HG03469 (cell line): ENCODE measurements around the gene PBRM1.
"Not testable (repeated sequence)": the region's sequence is repeated elsewhere in the genome, so short reads cannot be mapped to it uniquely, and the experiment has no call there.

ENCODE experiments used
- ATAC-seq: cut with Tn5 transposase; IDR thresholded peaks from one replicate; pipeline ENCODE4 v1.9.1; 2021; ENCODE audit warnings: mild to moderate bottlenecking, moderate library complexity, moderate number of reproducible peaks; ENCODE audit not compliant: unreplicated experiment

The PBRM1 gene

GRCh38 chr3:52685709-52686691, at the start of gene PBRM1, which contains the start of gene GNL3:
PBRM1 (minus strand) TSS chr3:52685913.
GNL3 (plus strand) TSS chr3:52686032; CDS start chr3:52686093, 61 bp downstream.
- ATAC-seq: peak; percentile 62

GRCh38 chr3:52733256-52733891, 47.7 kb upstream of the PBRM1 start:
- ATAC-seq: no peak

GRCh38 chr3:52731590-52731989, 45.9 kb upstream of the PBRM1 start:
- no peak for ATAC-seq

GRCh38 chr3:52730681-52731080, 45.0 kb upstream of the PBRM1 start:
- ATAC-seq: no peak

- ATAC-seq: not testable (repeated sequence)
These were observed 43.0 kb upstream of the PBRM1 start for GRCh38 chr3:52728753-52729152.

- ATAC-seq: no peak
These were observed 38.8 kb upstream of the PBRM1 start for GRCh38 chr3:52724511-52724910.

GRCh38 chr3:52723935-52724334, 38.2 kb upstream of the PBRM1 start:
- ATAC-seq: no peak

GRCh38 chr3:52722491-52722890, 36.8 kb upstream of the PBRM1 start:
- no peak for ATAC-seq

- ATAC-seq: no peak
These were observed 36.0 kb upstream of the PBRM1 start for GRCh38 chr3:52721730-52722008.

- ATAC-seq: no peak
These were observed 35.5 kb upstream of the PBRM1 start for GRCh38 chr3:52721002-52721729.

GRCh38 chr3:52719618-52720017, 33.9 kb upstream of the PBRM1 start:
- no peak for ATAC-seq

GRCh38 chr3:52715714-52716305, 30.1 kb upstream of the PBRM1 start:
- ATAC-seq: no peak

GRCh38 chr3:52714335-52715302, 28.9 kb upstream of the PBRM1 start:
- ATAC-seq: no peak

GRCh38 chr3:52712291-52713212, 26.8 kb upstream of the PBRM1 start:
- no peak for ATAC-seq

GRCh38 chr3:52710512-52710911, 24.8 kb upstream of the PBRM1 start:
- no peak for ATAC-seq

- no peak for ATAC-seq
These were observed 21.9 kb upstream of the PBRM1 start for GRCh38 chr3:52707585-52707984.

GRCh38 chr3:52705688-52706686, 20.3 kb upstream of the PBRM1 start, which contains the start of the genes GLT8D1 and SPCS1:
GLT8D1 (minus strand) TSS chr3:52705791; CDS start chr3:52700460, 5,331 bp downstream.
SPCS1 (plus strand) TSS chr3:52706106; CDS start chr3:52706247, 141 bp downstream.
- ATAC-seq: peak; percentile 64

- no peak for ATAC-seq
These were observed 19.6 kb upstream of the PBRM1 start for GRCh38 chr3:52705438-52705687.
